Esophagus squamous epithelium (tissue), 4 donors: ENCODE measurements around the gene ARHGAP42.

Source experiments
- CTCF ChIP-seq, 6 experiments: fragments of 450-650 bp in 4 of 6; fragments of 200-600 bp in 2 of 6; sonication (generic) in 2 of 6; IDR thresholded peaks; one replicate each; pipeline ENCODE4 v1.5.1; 2016 to 2019; ENCODE audit warnings: antibody characterized with exemption in 6 of 6, mild to moderate bottlenecking in 4 of 6, moderate library complexity in 4 of 6
- POLR2A ChIP-seq, 4 donors: fragments of 450-650 bp; IDR thresholded peaks; one replicate each; pipeline ENCODE4 v1.6.1; 2017; ENCODE audit warnings: antibody characterized with exemption in 4 of 4, mild to moderate bottlenecking in 4 of 4, moderate library complexity in 3 of 4

- TF ChIP-seq CTCF (IDR thresholded peaks at IDR 0.05): no peak
- no peak for TF ChIP-seq POLR2A (IDR thresholded peaks at IDR 0.05)
Observed at GRCh38 chr11:100923555-100923954, 236.5 kb downstream of the ARHGAP42 start.
